HCT116 (cell line): ENCODE measurements around the gene RASGEF1B. TPM values are rescaled to one million over a fixed set of nuclear protein-coding genes. Genes with fewer than 3 reads are reported as not detected.

Experiments
- ATAC-seq: fragments of 200-7000 bp; cut with Tn5 transposase; 2 replicates; pipeline ENCODE4 v1.9.1; 2020; ENCODE audit warnings: mild to moderate bottlenecking, moderate library complexity
- BruUV-seq: library from RNA; stranded (reverse); fragments of 400-500 nt; replicated peaks from 2 replicates; lab custom pipeline; 2021; lab: Mats Ljungman, UMichigan
- CTCF ChIA-PET: fragments of 300-600 bp; sonication (Branson Sonifier 250); formaldehyde crosslinking; loops from one replicate; lab custom pipeline; 2021; ENCODE audit warnings: antibody characterized with exemption; lab: Charles Lee
- POLR2A ChIA-PET: fragments of 300-600, 350-600 bp; sonication (Branson Sonifier 250); formaldehyde crosslinking; loops from one replicate; lab custom pipeline; 2021; ENCODE audit warnings: antibody characterized with exemption; lab: Charles Lee
- RAD21 ChIA-PET, 2 experiments: fragments of 300-600 bp; sonication (Branson Sonifier 250); formaldehyde crosslinking; loops; one replicate each; lab custom pipeline; 2023; ENCODE audit warnings: low total read pairs in 2 of 2; ENCODE audit not compliant: uncharacterized antibody in 2 of 2, unreplicated experiment in 2 of 2, low non-redundant PET in 1 of 2; lab: Charles Lee
- DNase-seq: peaks from one replicate; pipeline ENCODE4 v3.0.0-alpha.2; 2010; ENCODE audit warnings: low read depth, low spot score
- H2AFZ ChIP-seq: fragments of 200-600 bp; shearing (Covaris generic), sonication (generic); 2 replicates; pipeline ENCODE4 v1.6.1; 2017; ENCODE audit warnings: low read depth, mixed run types, mixed read lengths, antibody characterized with exemption, low read length; ENCODE audit not compliant: poor library complexity, severe bottlenecking
- H3K27ac ChIP-seq: 2 replicates; pipeline ENCODE4 v1.5.1; 2012; ENCODE audit warnings: low read depth, low read length
- H3K27me3 ChIP-seq: fragments of 200-600 bp; sonication (generic); 2 replicates; pipeline ENCODE4 v1.6.1; 2016; ENCODE audit warnings: mixed run types, low read length, mixed read lengths; ENCODE audit not compliant: insufficient read depth
- H3K36me3 ChIP-seq, 2 experiments: fragments of 200-500 bp in 1 of 2; fragments of 200-600 bp in 1 of 2; sonication (Bioruptor generic) in 1 of 2; sonication (generic) in 1 of 2; 2 replicates each; pipeline versions ENCODE4 v1.5.1 to v1.6.1; 2014 to 2016; ENCODE audit warnings: low read length in 2 of 2, inconsistent platforms in 1 of 2, mixed read lengths in 1 of 2, mixed run types in 1 of 2; ENCODE audit not compliant: insufficient read depth in 2 of 2, control insufficient read depth in 1 of 2
- H3K4me1 ChIP-seq, 2 experiments: fragments of 200-600 bp in 1 of 2; sonication (generic) in 1 of 2; 2 replicates each; pipeline versions ENCODE4 v1.5.1 to v1.6.1; 2012 to 2017; ENCODE audit warnings: low read length in 2 of 2, inconsistent platforms in 1 of 2, mild to moderate bottlenecking in 1 of 2, mixed read lengths in 1 of 2, mixed run types in 1 of 2, moderate library complexity in 1 of 2; ENCODE audit not compliant: insufficient read depth in 2 of 2, control insufficient read depth in 1 of 2
- H3K4me2 ChIP-seq: fragments of 200-600 bp; sonication (generic); 2 replicates; pipeline ENCODE4 v1.6.1; 2017; ENCODE audit warnings: mixed run types, low read length, mixed read lengths
- H3K4me3 ChIP-seq, 2 experiments: fragments of 200-600 bp in 1 of 2; sonication (generic) in 1 of 2; replicated peaks in 1 of 2; 2 replicates each; pipeline ENCODE4 v1.5.1; 2011 to 2016; ENCODE audit warnings: low read length in 2 of 2, control low read depth in 1 of 2, low read depth in 1 of 2, mild to moderate bottlenecking in 1 of 2, mixed read lengths in 1 of 2, mixed run types in 1 of 2
- H3K79me2 ChIP-seq: fragments of 200-600 bp; sonication (generic); 2 replicates; pipeline ENCODE4 v1.6.1; 2017; ENCODE audit warnings: mild to moderate bottlenecking, mixed run types, low read length, moderate library complexity, mixed read lengths; ENCODE audit not compliant: insufficient read depth
- H3K9ac ChIP-seq: fragments of 200-600 bp; sonication (generic); 2 replicates; pipeline ENCODE4 v1.6.1; 2016; ENCODE audit warnings: low read length, mixed read lengths
- H3K9me2 ChIP-seq: fragments of 200-600 bp; sonication (generic), shearing (Covaris generic); 2 replicates; pipeline ENCODE4 v1.6.1; 2017; ENCODE audit warnings: mixed run types, mild to moderate bottlenecking, moderate library complexity; ENCODE audit not compliant: insufficient read depth
- H3K9me3 ChIP-seq, 2 experiments: fragments of 200-500 bp in 1 of 2; fragments of 200-600 bp in 1 of 2; sonication (Bioruptor generic) in 1 of 2; sonication (generic) in 1 of 2; 2 replicates each; pipeline ENCODE4 v1.6.1; 2014 to 2017; ENCODE audit warnings: low read length in 2 of 2, mixed read lengths in 2 of 2, inconsistent platforms in 1 of 2, low read depth in 1 of 2, mild to moderate bottlenecking in 1 of 2, mixed run types in 1 of 2, moderate library complexity in 1 of 2; ENCODE audit not compliant: control insufficient read depth in 1 of 2, insufficient read depth in 1 of 2
- H4K20me1 ChIP-seq: fragments of 200-600 bp; sonication (generic), shearing (Covaris generic); 2 replicates; pipeline ENCODE4 v1.6.1; 2017; ENCODE audit warnings: mixed run types, mild to moderate bottlenecking, moderate library complexity; ENCODE audit not compliant: insufficient read depth
- CTCF ChIP-seq, 3 experiments: fragments of 200-600 bp in 1 of 3; sonication (generic) in 1 of 3; IDR thresholded peaks in 2 of 3; conservative IDR thresholded peaks in 1 of 3; 2 replicates each; pipeline ENCODE4 v1.5.1; 2012 to 2017; ENCODE audit warnings: low read depth in 2 of 3, low read length in 2 of 3, antibody characterized with exemption in 1 of 3, borderline replicate concordance in 1 of 3, control low read depth in 1 of 3, mild to moderate bottlenecking in 1 of 3, mixed read lengths in 1 of 3, mixed run types in 1 of 3, moderate library complexity in 1 of 3; ENCODE audit not compliant: insufficient read depth in 1 of 3
- EZH2phosphoT487 ChIP-seq: fragments of 200-600 bp; IDR thresholded peaks from 2 replicates; pipeline ENCODE4 v1.6.1; 2018; ENCODE audit warnings: antibody characterized with exemption, borderline replicate concordance
- FOSL1 ChIP-seq: IDR thresholded peaks from 2 replicates; pipeline ENCODE4 v1.6.1; 2012; ENCODE audit warnings: low read depth
- JUND ChIP-seq: IDR thresholded peaks from 2 replicates; pipeline ENCODE4 v1.6.1; 2012
- POLR2AphosphoS5 ChIP-seq: IDR thresholded peaks from 2 replicates; pipeline ENCODE4 v1.6.1; 2011; ENCODE audit warnings: mild to moderate bottlenecking, low read depth, low read length, moderate library complexity
- RAD21 ChIP-seq: IDR thresholded peaks from 2 replicates; pipeline ENCODE4 v1.6.1; 2012; ENCODE audit warnings: low read depth, mild to moderate bottlenecking
- SIN3A ChIP-seq: IDR thresholded peaks from 2 replicates; pipeline ENCODE4 v1.6.1; 2012; ENCODE audit warnings: low read depth
- SP1 ChIP-seq: IDR thresholded peaks from 2 replicates; pipeline ENCODE4 v1.6.1; 2012; ENCODE audit warnings: low read depth
- SRF ChIP-seq: IDR thresholded peaks from 2 replicates; pipeline ENCODE4 v1.6.1; 2012; ENCODE audit warnings: low read depth
- TCF7L2 ChIP-seq: IDR thresholded peaks from 2 replicates; pipeline ENCODE4 v1.7.0; 2011; ENCODE audit warnings: borderline replicate concordance, inconsistent platforms; ENCODE audit not compliant: insufficient read depth, insufficient read length; ENCODE audit errors: extremely low read depth
- ZFX ChIP-seq: fragments of 450-650 bp; IDR thresholded peaks from 2 replicates; pipeline ENCODE4 v1.6.1; 2017
- ZNF274 ChIP-seq: fragments of 200-500 bp; sonication (Bioruptor generic); IDR thresholded peaks from 2 replicates; pipeline ENCODE4 v1.6.1; 2014; ENCODE audit warnings: mild to moderate bottlenecking, low read depth, low read length, inconsistent platforms
- intact Hi-C: fragments of 100-400 bp; cut with micrococcal nuclease; formaldehyde crosslinking; loops from 2 replicates; pipeline ENCODE4 v1.10.0; 2022
- total RNA-seq: library from RNA; stranded (reverse); gene quantifications from one replicate; pipeline ENCODE4 v1.2.1, GENCODE V29; 2021; ENCODE audit not compliant: unreplicated experiment
- TF ChIP-seq, protein P1 (sequence below): IDR thresholded peaks from 2 replicates; pipeline ENCODE4 v1.6.1; 2012
- TF ChIP-seq, protein P2 (sequence below): IDR thresholded peaks from 2 replicates; pipeline ENCODE4 v1.6.1; 2011; ENCODE audit warnings: mild to moderate bottlenecking, low read length, moderate library complexity; ENCODE audit not compliant: insufficient replicate concordance; ENCODE audit errors: extremely low read depth

The RASGEF1B gene
- total RNA-seq, 1 experiment from 2014 or later: 0.25 TPM

DNA sequence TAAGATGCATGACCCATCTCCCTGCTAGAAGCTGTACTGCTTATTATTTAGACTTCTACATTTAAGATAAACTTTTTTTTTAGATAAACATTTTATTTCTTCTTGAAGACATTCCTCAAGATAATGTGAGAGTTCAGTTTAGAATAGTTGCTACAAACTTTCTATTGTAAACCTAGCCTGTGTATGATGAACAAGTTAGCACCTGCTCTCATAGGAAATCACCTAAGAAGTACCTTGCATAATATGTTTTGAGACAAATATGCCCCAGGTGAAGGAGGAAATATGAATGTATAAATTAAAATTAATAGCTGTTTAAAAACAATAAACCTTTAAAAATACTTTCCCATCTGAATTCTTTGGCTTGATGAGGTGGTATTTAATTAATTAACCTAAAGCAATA, 35.6 kb downstream of the RASGEF1B start:
- no peak overlapping the region for H3K9ac ChIP-seq
- H3K4me1 ChIP-seq: no peaks in the 10 kb centered on the region
- H4K20me1 ChIP-seq: no peaks in the 10 kb centered on the region
- H3K27me3 ChIP-seq: peaks cover 13% of the 10 kb centered on the region; the same call in 1 of the 2 replicates
- no TSS peak for BruUV-seq
- no peaks in the 10 kb centered on the region for H3K9me3 ChIP-seq
- no peak overlapping the region for H3K4me3 ChIP-seq
- H3K79me2 ChIP-seq: no peaks in the 10 kb centered on the region
- H2AFZ ChIP-seq: no peak overlapping the region
- ChIA-PET POLR2A (no interaction called here), RAD21 (no interaction called here), CTCF (no interaction called here)
- no peak overlapping the region for H3K27ac ChIP-seq
- TF ChIP-seq POLR2AphosphoS5 (no peak), JUND (no peak), CTCF (IDR thresholded peaks at IDR 0.05 in 2 of 3, conservative IDR thresholded peaks at IDR 0.05 in 1 of 3; ENCODE audit: borderline replicate concordance in 1 of 3, insufficient read depth in 1 of 3, low read depth in 2 of 3, low read length in 2 of 3) (no peak), RAD21 (no peak), FOSL1 (no peak), EZH2phosphoT487 (no peak), TCF7L2 (no peak)
- no peaks in the 10 kb centered on the region for H3K36me3 ChIP-seq
- H3K4me2 ChIP-seq: no peak overlapping the region
- no peaks in the 10 kb centered on the region for H3K9me2 ChIP-seq
- intact Hi-C loops: no loop called here
- DNase-seq: no peak
- ATAC-seq: no peak

- POLR2A ChIA-PET: no interaction called here
- no peaks in the 10 kb centered on the region for H3K4me1 ChIP-seq
- ATAC-seq: no peak
- H2AFZ ChIP-seq: no peak overlapping the region
- H3K9me3 ChIP-seq: no peaks in the 10 kb centered on the region
- RAD21 ChIA-PET: no interaction called here
- H3K27ac ChIP-seq: no peak overlapping the region
- no peaks in the 10 kb centered on the region for H3K27me3 ChIP-seq
- no peaks in the 10 kb centered on the region for H3K36me3 ChIP-seq
- intact Hi-C loops: no loop called here
- H3K9ac ChIP-seq: no peak overlapping the region
- BruUV-seq: no TSS peak
- no peaks in the 10 kb centered on the region for H3K9me2 ChIP-seq
- no peaks in the 10 kb centered on the region for H4K20me1 ChIP-seq
- H3K4me2 ChIP-seq: no peak overlapping the region
- no peaks in the 10 kb centered on the region for H3K79me2 ChIP-seq
- H3K4me3 ChIP-seq: no peak overlapping the region
- no peak for DNase-seq
- CTCF ChIA-PET: no interaction called here
- TF ChIP-seq SRF: no peak
- TF ChIP-seq JUND: no peak
- TF ChIP-seq ZNF274: no peak
- TF ChIP-seq, protein P1, sequence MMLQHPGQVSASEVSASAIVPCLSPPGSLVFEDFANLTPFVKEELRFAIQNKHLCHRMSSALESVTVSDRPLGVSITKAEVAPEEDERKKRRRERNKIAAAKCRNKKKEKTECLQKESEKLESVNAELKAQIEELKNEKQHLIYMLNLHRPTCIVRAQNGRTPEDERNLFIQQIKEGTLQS: no peak
- TF ChIP-seq, protein P2, sequence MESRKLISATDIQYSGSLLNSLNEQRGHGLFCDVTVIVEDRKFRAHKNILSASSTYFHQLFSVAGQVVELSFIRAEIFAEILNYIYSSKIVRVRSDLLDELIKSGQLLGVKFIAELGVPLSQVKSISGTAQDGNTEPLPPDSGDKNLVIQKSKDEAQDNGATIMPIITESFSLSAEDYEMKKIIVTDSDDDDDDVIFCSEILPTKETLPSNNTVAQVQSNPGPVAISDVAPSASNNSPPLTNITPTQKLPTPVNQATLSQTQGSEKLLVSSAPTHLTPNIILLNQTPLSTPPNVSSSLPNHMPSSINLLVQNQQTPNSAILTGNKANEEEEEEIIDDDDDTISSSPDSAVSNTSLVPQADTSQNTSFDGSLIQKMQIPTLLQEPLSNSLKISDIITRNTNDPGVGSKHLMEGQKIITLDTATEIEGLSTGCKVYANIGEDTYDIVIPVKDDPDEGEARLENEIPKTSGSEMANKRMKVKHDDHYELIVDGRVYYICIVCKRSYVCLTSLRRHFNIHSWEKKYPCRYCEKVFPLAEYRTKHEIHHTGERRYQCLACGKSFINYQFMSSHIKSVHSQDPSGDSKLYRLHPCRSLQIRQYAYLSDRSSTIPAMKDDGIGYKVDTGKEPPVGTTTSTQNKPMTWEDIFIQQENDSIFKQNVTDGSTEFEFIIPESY: no peak
- no peak for TF ChIP-seq ZFX
- no peak for TF ChIP-seq SIN3A
- no peak for TF ChIP-seq SP1
Measured at GRCh38 chr4:81432825-81433224, 38.9 kb downstream of the RASGEF1B start.
